Stimulated activated CD8-positive, alpha-beta memory T cell treated with anti-CD3 and anti-CD28 coated beads, Interleukin-7, amount 100 ng/mL, for 24 hours (primary cell): ENCODE results near the gene RPL10.

Experiments
- DNase-seq: peaks from one replicate; pipeline ENCODE4 v3.0.0-alpha.2; 2020; ENCODE audit warnings: low read depth

Gene RPL10

DNA sequence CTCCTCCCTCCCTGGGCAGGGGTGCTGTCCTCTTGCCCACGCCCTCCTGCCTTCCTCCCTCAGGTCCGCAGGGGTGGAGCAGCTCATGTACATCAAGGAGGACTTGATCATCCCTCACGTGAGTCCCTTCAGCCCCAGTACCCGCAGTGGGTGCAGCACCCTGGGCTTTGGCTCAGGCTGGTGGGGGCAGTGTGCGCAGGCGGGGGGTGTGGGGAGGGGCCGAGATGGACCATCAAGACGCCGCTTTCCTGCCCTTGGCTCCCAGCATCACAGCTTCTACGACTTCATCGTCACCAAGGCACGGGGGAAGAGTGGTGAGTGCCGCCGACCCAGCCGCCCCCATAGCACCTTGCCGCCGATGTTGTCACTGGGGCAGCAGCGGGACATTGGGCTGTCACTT, 51.4 kb downstream of the RPL10 start:
- no peak for DNase-seq

DNA sequence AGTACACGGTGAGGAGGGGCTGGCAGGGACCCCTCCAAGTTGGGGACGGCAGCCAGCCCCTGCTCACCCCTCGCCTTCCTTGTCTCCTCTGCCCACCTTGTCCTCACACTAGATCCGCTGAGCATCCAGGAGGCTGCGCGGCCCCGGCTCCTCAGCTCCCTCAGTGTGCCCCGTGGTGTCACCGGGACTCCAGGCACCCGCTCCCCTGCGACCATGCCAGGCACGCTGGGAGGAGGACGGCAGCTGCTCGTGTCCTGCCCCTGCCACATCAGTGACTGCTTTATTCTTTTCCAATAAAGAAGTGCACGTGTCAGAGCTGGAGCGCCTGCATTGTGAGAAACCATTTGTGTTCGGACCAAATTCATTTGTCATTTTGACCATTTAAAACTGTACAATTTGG, 52.1 kb downstream of the RPL10 start:
- no peak for DNase-seq
